HepG2 (cell line): ENCODE measurements around the gene PPIL6. TPM values are rescaled to one million over a fixed set of nuclear protein-coding genes. Genes with fewer than 3 reads are reported as not detected.
A peak's percentile ranks its signal among the peaks of the same experiment; 100 is the strongest.

Experiments used
- ATF7-NPFF ChIP-seq: sonication (generic); formaldehyde crosslinking; IDR thresholded peaks from 2 replicates; pipeline ENCODE4 v1.8.1; 2023; ENCODE audit warnings: mild to moderate bottlenecking, low read depth, missing genetic modification reagents, moderate library complexity
- ELF1 ChIP-seq: sonication (generic); formaldehyde crosslinking; IDR thresholded peaks from 2 replicates; pipeline ENCODE4 v1.4.0; 2020; ENCODE audit warnings: missing genetic modification reagents
- HDAC2 ChIP-seq: sonication (generic); formaldehyde crosslinking; IDR thresholded peaks from 2 replicates; pipeline ENCODE4 v1.4.0; 2020; ENCODE audit warnings: missing genetic modification reagents
- KDM4B ChIP-seq: sonication (generic); formaldehyde crosslinking; IDR thresholded peaks from 2 replicates; pipeline ENCODE4 v1.4.0; 2020; ENCODE audit warnings: missing genetic modification reagents
- MIXL1 ChIP-seq: IDR thresholded peaks from 2 replicates; pipeline ENCODE4 v1.6.1; 2016
- POGK ChIP-seq: sonication (generic); formaldehyde crosslinking; conservative IDR thresholded peaks from 2 replicates; pipeline ENCODE4 v1.8.0; 2022; ENCODE audit warnings: mild to moderate bottlenecking, moderate library complexity, missing genetic modification reagents
- PRDM15 ChIP-seq: sonication (generic); formaldehyde crosslinking; IDR thresholded peaks from 2 replicates; pipeline ENCODE4 v1.4.0; 2020; ENCODE audit warnings: missing genetic modification reagents
- RBM22 ChIP-seq: fragments of 200-400 bp; formaldehyde crosslinking; optimal IDR thresholded peaks from 2 replicates; pipeline ENCODE3; 2017; ENCODE audit warnings: mild to moderate bottlenecking, low read length, moderate library complexity
- TFAP4 ChIP-seq: sonication (generic); IDR thresholded peaks from 2 replicates; pipeline ENCODE4 v1.6.1; 2016; ENCODE audit warnings: low read depth, borderline replicate concordance
- UBTF ChIP-seq: sonication (generic); formaldehyde crosslinking; IDR thresholded peaks from 2 replicates; pipeline ENCODE4 v1.4.0; 2020; ENCODE audit warnings: mild to moderate bottlenecking, missing genetic modification reagents
- YEATS2 ChIP-seq: sonication (generic); formaldehyde crosslinking; IDR thresholded peaks from 2 replicates; pipeline ENCODE4 v1.4.0; 2020; ENCODE audit warnings: missing genetic modification reagents, borderline replicate concordance
- ZBTB20 ChIP-seq: sonication (generic); formaldehyde crosslinking; IDR thresholded peaks from 2 replicates; pipeline ENCODE4 v1.8.1; 2023; ENCODE audit warnings: missing genetic modification reagents, low read depth, mild to moderate bottlenecking, borderline replicate concordance
- ZBTB8A ChIP-seq: sonication (generic); formaldehyde crosslinking; IDR thresholded peaks from 2 replicates; pipeline ENCODE4 v1.4.0; 2020; ENCODE audit warnings: mild to moderate bottlenecking, low read depth, missing genetic modification reagents, borderline replicate concordance
- ZNF691 ChIP-seq: sonication (generic); formaldehyde crosslinking; IDR thresholded peaks from 2 replicates; pipeline ENCODE4 v1.4.0; 2020; ENCODE audit warnings: missing genetic modification reagents, low read depth, mild to moderate bottlenecking, borderline replicate concordance
- ZNF784 ChIP-seq: sonication (generic); formaldehyde crosslinking; IDR thresholded peaks from 2 replicates; pipeline ENCODE4 v1.5.1; 2020; ENCODE audit warnings: missing genetic modification reagents, mild to moderate bottlenecking, borderline replicate concordance
- ZSCAN5A ChIP-seq: sonication (generic); formaldehyde crosslinking; IDR thresholded peaks from 2 replicates; pipeline ENCODE4 v1.8.0; 2022; ENCODE audit warnings: mild to moderate bottlenecking, missing genetic modification reagents, borderline replicate concordance
- polyA plus RNA-seq, 8 experiments: library from polyadenylated mRNA; depleted of rRNA in 3 of 8; stranded (reverse) in 7 of 8; unstranded in 1 of 8; fragments of >200 nt; fragmentation: Illumina TruSeq in 4 of 8; extraction: Trizol in 4 of 8; gene quantifications; 2 replicates each; pipeline versions ENCODE4 v1.2.1 to v1.2.3, GENCODE V29; 2011 to 2016; ENCODE audit warnings: low read depth in 4 of 8, missing spikeins in 1 of 8, mixed read lengths in 1 of 8; ENCODE audit not compliant: insufficient read depth in 1 of 8
- total RNA-seq, 5 experiments: library from RNA; depleted of rRNA; stranded (reverse); fragments of >200 nt; fragmentation: Illumina TruSeq; extraction: Trizol; gene quantifications; 2 replicates each; pipeline ENCODE4 v1.2.3, GENCODE V29; 2016; ENCODE audit warnings: low read depth in 1 of 5

The PPIL6 gene
- total and polyA plus RNA-seq, 2 of the 13 experiments (the other 11 are each of a cell fraction or from before 2014, with no cell fraction given): 0.22 to 0.46 TPM

- TF ChIP-seq UBTF: peak; percentile 28
- TF ChIP-seq ZNF784 (CRISPR knock-in tag): peak; percentile 81
- TF ChIP-seq PRDM15 (CRISPR knock-in tag): peak; percentile 54; the same call in 1 of the 2 replicates
- TF ChIP-seq KDM4B: no peak
- no peak for TF ChIP-seq ZBTB8A (CRISPR knock-in tag)
- TF ChIP-seq ELF1 (CRISPR knock-in tag): peak; percentile 21; the same call in 1 of the 2 replicates
- TF ChIP-seq ZSCAN5A (CRISPR knock-in tag): no peak
- no peak for TF ChIP-seq HDAC2 (CRISPR knock-in tag)
- no peak for TF ChIP-seq ZBTB20 (CRISPR knock-in tag)
- TF ChIP-seq YEATS2 (CRISPR knock-in tag): peak; percentile 14; the same call in 1 of the 2 replicates
- TF ChIP-seq MIXL1 (CRISPR knock-in tag): no peak
- TF ChIP-seq RBM22: no peak
- 0 out of 2 replicates have a peak, but pooled peaks have one; percentile 35 for TF ChIP-seq ZNF691
- no peak for TF ChIP-seq ATF7-NPFF (CRISPR knock-in tag)
- TF ChIP-seq TFAP4: no peak
- no peak for TF ChIP-seq POGK (CRISPR knock-in tag)
Measured at GRCh38 chr6:109441069-109441816, 815 bp upstream of the PPIL6 start (continued).
